GM23338 (cell line): Measurements from ENCODE around the gene SLC3A2. TPM values are rescaled to one million over a fixed set of nuclear protein-coding genes. Genes with fewer than 3 reads are reported as not detected.

Experiments used
- ATAC-seq: fragments of 200-7000 bp; cut with Tn5 transposase; 3 replicates; pipeline ENCODE4 v1.9.1; 2020
- DNase-seq: peaks from one replicate; pipeline ENCODE4 v3.0.0-alpha.2; 2015; ENCODE audit warnings: low spot score
- H2AFZ ChIP-seq: fragments of 200-600 bp; sonication (generic); 2 replicates; pipeline ENCODE4 v1.8.0; 2016; ENCODE audit warnings: antibody characterized with exemption, mild to moderate bottlenecking, moderate library complexity
- H3F3A ChIP-seq: fragments of 200-600 bp; sonication (generic); replicated peaks from 2 replicates; pipeline ENCODE4 v1.8.0; 2017; ENCODE audit warnings: antibody characterized with exemption, mixed run types, low read depth
- H3K27ac ChIP-seq: fragments of 200-600 bp; sonication (generic); 2 replicates; pipeline ENCODE4 v1.6.1; 2016; ENCODE audit warnings: low read depth
- H3K27me3 ChIP-seq: fragments of 200-600 bp; sonication (generic); 2 replicates; pipeline ENCODE4 v1.8.0; 2016; ENCODE audit warnings: mild to moderate bottlenecking, mixed run types, moderate library complexity; ENCODE audit not compliant: insufficient read depth
- H3K36me3 ChIP-seq: fragments of 200-600 bp; sonication (generic); 2 replicates; pipeline ENCODE4 v1.8.0; 2016; ENCODE audit warnings: mild to moderate bottlenecking; ENCODE audit not compliant: insufficient read depth
- H3K4me1 ChIP-seq: fragments of 200-600 bp; sonication (generic); 2 replicates; pipeline ENCODE4 v1.8.0; 2016; ENCODE audit warnings: mild to moderate bottlenecking, moderate library complexity; ENCODE audit not compliant: insufficient read depth
- H3K4me2 ChIP-seq: fragments of 200-600 bp; sonication (generic); 2 replicates; pipeline ENCODE4 v1.7.1; 2017; ENCODE audit warnings: mixed run types
- H3K4me3 ChIP-seq: fragments of 200-600 bp; sonication (generic); 2 replicates; pipeline ENCODE4 v1.6.1; 2016; ENCODE audit warnings: mixed run types
- H3K79me2 ChIP-seq: fragments of 200-600 bp; sonication (generic); replicated peaks from 2 replicates; pipeline ENCODE4 v1.8.0; 2017; ENCODE audit warnings: mild to moderate bottlenecking; ENCODE audit not compliant: insufficient read depth
- H3K9me2 ChIP-seq: fragments of 200-600 bp; sonication (generic); 2 replicates; pipeline ENCODE4 v1.8.0; 2017; ENCODE audit not compliant: insufficient read depth
- H4K20me1 ChIP-seq: fragments of 200-600 bp; sonication (generic); replicated peaks from 2 replicates; pipeline ENCODE4 v1.8.0; 2017; ENCODE audit warnings: mild to moderate bottlenecking; ENCODE audit not compliant: insufficient read depth
- H3K27ac Mint-ChIP-seq: 2 replicates; pipeline ENCODE4 v1.8.0; 2020; ENCODE audit warnings: inconsistent platforms, mild to moderate bottlenecking, moderate library complexity, mixed read lengths
- H3K27me3 Mint-ChIP-seq: 3 replicates; pipeline ENCODE4 v1.8.0; 2022; ENCODE audit warnings: low read depth, mild to moderate bottlenecking, moderate library complexity, mixed read lengths, inconsistent platforms; ENCODE audit not compliant: insufficient read depth, poor library complexity
- H3K36me3 Mint-ChIP-seq: 3 replicates; pipeline ENCODE4 v1.8.0; 2021; ENCODE audit warnings: low read depth, mild to moderate bottlenecking, inconsistent platforms, moderate library complexity, mixed read lengths
- H3K4me1 Mint-ChIP-seq: 3 replicates; pipeline ENCODE4 v1.8.0; 2020; ENCODE audit warnings: mild to moderate bottlenecking, inconsistent platforms, mixed read lengths
- H3K4me3 Mint-ChIP-seq: 3 replicates; pipeline ENCODE4 v1.8.0; 2021; ENCODE audit warnings: moderate library complexity, mild to moderate bottlenecking, inconsistent platforms, mixed read lengths
- H3K9me3 Mint-ChIP-seq: 3 replicates; pipeline ENCODE4 v1.8.0; 2020; ENCODE audit warnings: moderate library complexity, mild to moderate bottlenecking, inconsistent platforms, mixed read lengths
- CREB1 ChIP-seq: fragments of 250-450 bp; sonication (Bioruptor Pico); IDR thresholded peaks from 2 replicates; pipeline ENCODE4 v1.5.0; 2020; ENCODE audit warnings: low read depth, mild to moderate bottlenecking, moderate library complexity
- ETS1 ChIP-seq: IDR thresholded peaks from 2 replicates; pipeline ENCODE4 v1.6.1; 2016; ENCODE audit warnings: antibody characterized with exemption
- EZH2 ChIP-seq: fragments of 200-600 bp; sonication (generic); IDR thresholded peaks from one replicate; pipeline ENCODE4 v1.8.0; 2017; ENCODE audit warnings: antibody characterized with exemption, mild to moderate bottlenecking, low read depth; ENCODE audit not compliant: unreplicated experiment
- EZH2phosphoT487 ChIP-seq: fragments of 200-600 bp; sonication (generic); IDR thresholded peaks from one replicate; pipeline ENCODE4 v1.8.1; 2018; ENCODE audit warnings: antibody characterized with exemption; ENCODE audit not compliant: unreplicated experiment
- JUNB ChIP-seq: IDR thresholded peaks from one replicate; pipeline ENCODE4 v1.6.1; 2016; ENCODE audit warnings: antibody characterized with exemption; ENCODE audit not compliant: unreplicated experiment
- NANOG ChIP-seq: IDR thresholded peaks from 2 replicates; pipeline ENCODE4 v1.6.1; 2016; ENCODE audit warnings: antibody characterized with exemption, borderline replicate concordance
- POLR2AphosphoS5 ChIP-seq: IDR thresholded peaks from 2 replicates; pipeline ENCODE4 v1.6.1; 2016; ENCODE audit warnings: antibody characterized with exemption, low read depth
- STAT1 ChIP-seq: IDR thresholded peaks from one replicate; pipeline ENCODE4 v1.6.1; 2016; ENCODE audit warnings: antibody characterized with exemption; ENCODE audit not compliant: unreplicated experiment
- ZNF114 ChIP-seq: fragments of 250-450 bp; sonication (Bioruptor Pico); IDR thresholded peaks from 2 replicates; pipeline ENCODE4 v1.5.0; 2020; ENCODE audit warnings: mild to moderate bottlenecking, moderate library complexity
- ZNF331 ChIP-seq: fragments of 250-450 bp; sonication (Bioruptor Pico); IDR thresholded peaks from 2 replicates; pipeline ENCODE4 v1.5.0; 2020; ENCODE audit warnings: low read depth, mild to moderate bottlenecking, moderate library complexity
- polyA plus RNA-seq: library from polyadenylated mRNA; unstranded; fragments of >200 nt; fragmentation: Nextera tagmentation; extraction: Ambion mirVana; gene quantifications from 2 replicates; pipeline ENCODE4 v1.2.1, GENCODE V29; 2016
- total RNA-seq: library from RNA; depleted of rRNA; stranded (reverse); fragments of >200 nt; shearing (Covaris generic); gene quantifications from 2 replicates; pipeline ENCODE4 v1.2.3, GENCODE V29; 2014
- TF ChIP-seq, protein P1 (sequence below): fragments of 250-450 bp; sonication (Bioruptor Pico); IDR thresholded peaks from 2 replicates; pipeline ENCODE4 v1.5.0; 2020; ENCODE audit warnings: mild to moderate bottlenecking, moderate library complexity
- TF ChIP-seq, protein P2 (sequence below), 2 experiments: fragments of 200-600 bp in 1 of 2; sonication (generic) in 1 of 2; conservative IDR thresholded peaks; 2 replicates each; pipeline versions ENCODE4 v1.5.1 to v1.6.1; 2016 to 2017; ENCODE audit warnings: antibody characterized with exemption in 2 of 2, low read depth in 2 of 2, mild to moderate bottlenecking in 2 of 2, moderate library complexity in 1 of 2
- TF ChIP-seq, protein P3 (sequence below): IDR thresholded peaks from one replicate; pipeline ENCODE4 v1.6.1; 2018; ENCODE audit warnings: antibody characterized with exemption; ENCODE audit not compliant: unreplicated experiment

Gene SLC3A2
- total and polyA plus RNA-seq, 2 experiments from 2014 or later: 240 to 425 TPM

GRCh38 chr11:62854825-62855570, 25.7 kb upstream of the SLC3A2 start:
- Histone ChIP-seq H2AFZ (no peak overlapping the region), H3F3A (peaks cover 68% of the 10 kb centered on the region), H3K79me2 (peaks cover 74% of the 10 kb centered on the region), H3K4me1 (peaks cover 48% of the 10 kb centered on the region), H4K20me1 (peaks cover 37% of the 10 kb centered on the region), H3K27me3 (no peaks in the 10 kb centered on the region), H3K9me2 (no peaks in the 10 kb centered on the region), H3K36me3 (peaks cover 38% of the 10 kb centered on the region), H3K4me2 (peak overlapping the region; percentile 100), H3K27ac (peak overlapping the region; percentile 97), H3K4me3 (peak overlapping the region; percentile 100)
- Mint-ChIP-seq H3K27ac (peak overlapping the region; percentile 100), H3K4me1 (peaks cover 45% of the 10 kb centered on the region), H3K36me3 (peaks cover 89% of the 10 kb centered on the region), H3K4me3 (peak overlapping the region; percentile 98), H3K9me3 (peaks cover 19% of the 10 kb centered on the region), H3K27me3 (peaks cover 74% of the 10 kb centered on the region)
- DNase-seq (no peak), ATAC-seq (no peak)
- TF ChIP-seq, protein P1, sequence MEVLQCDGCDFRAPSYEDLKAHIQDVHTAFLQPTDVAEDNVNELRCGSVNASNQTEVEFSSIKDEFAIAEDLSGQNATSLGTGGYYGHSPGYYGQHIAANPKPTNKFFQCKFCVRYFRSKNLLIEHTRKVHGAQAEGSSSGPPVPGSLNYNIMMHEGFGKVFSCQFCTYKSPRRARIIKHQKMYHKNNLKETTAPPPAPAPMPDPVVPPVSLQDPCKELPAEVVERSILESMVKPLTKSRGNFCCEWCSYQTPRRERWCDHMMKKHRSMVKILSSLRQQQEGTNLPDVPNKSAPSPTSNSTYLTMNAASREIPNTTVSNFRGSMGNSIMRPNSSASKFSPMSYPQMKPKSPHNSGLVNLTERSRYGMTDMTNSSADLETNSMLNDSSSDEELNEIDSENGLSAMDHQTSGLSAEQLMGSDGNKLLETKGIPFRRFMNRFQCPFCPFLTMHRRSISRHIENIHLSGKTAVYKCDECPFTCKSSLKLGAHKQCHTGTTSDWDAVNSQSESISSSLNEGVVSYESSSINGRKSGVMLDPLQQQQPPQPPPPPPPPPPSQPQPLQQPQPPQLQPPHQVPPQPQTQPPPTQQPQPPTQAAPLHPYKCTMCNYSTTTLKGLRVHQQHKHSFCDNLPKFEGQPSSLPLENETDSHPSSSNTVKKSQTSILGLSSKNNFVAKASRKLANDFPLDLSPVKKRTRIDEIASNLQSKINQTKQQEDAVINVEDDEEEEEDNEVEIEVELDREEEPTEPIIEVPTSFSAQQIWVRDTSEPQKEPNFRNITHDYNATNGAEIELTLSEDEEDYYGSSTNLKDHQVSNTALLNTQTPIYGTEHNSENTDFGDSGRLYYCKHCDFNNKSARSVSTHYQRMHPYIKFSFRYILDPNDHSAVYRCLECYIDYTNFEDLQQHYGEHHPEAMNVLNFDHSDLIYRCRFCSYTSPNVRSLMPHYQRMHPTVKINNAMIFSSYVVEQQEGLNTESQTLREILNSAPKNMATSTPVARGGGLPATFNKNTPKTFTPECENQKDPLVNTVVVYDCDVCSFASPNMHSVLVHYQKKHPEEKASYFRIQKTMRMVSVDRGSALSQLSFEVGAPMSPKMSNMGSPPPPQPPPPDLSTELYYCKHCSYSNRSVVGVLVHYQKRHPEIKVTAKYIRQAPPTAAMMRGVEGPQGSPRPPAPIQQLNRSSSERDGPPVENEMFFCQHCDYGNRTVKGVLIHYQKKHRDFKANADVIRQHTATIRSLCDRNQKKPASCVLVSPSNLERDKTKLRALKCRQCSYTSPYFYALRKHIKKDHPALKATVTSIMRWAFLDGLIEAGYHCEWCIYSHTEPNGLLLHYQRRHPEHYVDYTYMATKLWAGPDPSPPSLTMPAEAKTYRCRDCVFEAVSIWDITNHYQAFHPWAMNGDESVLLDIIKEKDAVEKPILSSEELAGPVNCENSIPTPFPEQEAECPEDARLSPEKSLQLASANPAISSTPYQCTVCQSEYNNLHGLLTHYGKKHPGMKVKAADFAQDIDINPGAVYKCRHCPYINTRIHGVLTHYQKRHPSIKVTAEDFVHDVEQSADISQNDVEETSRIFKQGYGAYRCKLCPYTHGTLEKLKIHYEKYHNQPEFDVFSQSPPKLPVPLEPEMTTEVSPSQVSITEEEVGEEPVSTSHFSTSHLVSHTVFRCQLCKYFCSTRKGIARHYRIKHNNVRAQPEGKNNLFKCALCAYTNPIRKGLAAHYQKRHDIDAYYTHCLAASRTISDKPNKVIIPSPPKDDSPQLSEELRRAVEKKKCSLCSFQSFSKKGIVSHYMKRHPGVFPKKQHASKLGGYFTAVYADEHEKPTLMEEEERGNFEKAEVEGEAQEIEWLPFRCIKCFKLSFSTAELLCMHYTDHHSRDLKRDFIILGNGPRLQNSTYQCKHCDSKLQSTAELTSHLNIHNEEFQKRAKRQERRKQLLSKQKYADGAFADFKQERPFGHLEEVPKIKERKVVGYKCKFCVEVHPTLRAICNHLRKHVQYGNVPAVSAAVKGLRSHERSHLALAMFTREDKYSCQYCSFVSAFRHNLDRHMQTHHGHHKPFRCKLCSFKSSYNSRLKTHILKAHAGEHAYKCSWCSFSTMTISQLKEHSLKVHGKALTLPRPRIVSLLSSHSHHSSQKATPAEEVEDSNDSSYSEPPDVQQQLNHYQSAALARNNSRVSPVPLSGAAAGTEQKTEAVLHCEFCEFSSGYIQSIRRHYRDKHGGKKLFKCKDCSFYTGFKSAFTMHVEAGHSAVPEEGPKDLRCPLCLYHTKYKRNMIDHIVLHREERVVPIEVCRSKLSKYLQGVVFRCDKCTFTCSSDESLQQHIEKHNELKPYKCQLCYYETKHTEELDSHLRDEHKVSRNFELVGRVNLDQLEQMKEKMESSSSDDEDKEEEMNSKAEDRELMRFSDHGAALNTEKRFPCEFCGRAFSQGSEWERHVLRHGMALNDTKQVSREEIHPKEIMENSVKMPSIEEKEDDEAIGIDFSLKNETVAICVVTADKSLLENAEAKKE: no peak
- TF ChIP-seq EZH2 (no peak), STAT1 (no peak), CREB1 (CRISPR knock-in tag) (no peak), JUNB (no peak), ZNF331 (CRISPR knock-in tag) (no peak), ZNF114 (CRISPR knock-in tag) (no peak), POLR2AphosphoS5 (no peak), ETS1 (no peak), EZH2phosphoT487 (no peak), NANOG (no peak)
- TF ChIP-seq, protein P2, sequence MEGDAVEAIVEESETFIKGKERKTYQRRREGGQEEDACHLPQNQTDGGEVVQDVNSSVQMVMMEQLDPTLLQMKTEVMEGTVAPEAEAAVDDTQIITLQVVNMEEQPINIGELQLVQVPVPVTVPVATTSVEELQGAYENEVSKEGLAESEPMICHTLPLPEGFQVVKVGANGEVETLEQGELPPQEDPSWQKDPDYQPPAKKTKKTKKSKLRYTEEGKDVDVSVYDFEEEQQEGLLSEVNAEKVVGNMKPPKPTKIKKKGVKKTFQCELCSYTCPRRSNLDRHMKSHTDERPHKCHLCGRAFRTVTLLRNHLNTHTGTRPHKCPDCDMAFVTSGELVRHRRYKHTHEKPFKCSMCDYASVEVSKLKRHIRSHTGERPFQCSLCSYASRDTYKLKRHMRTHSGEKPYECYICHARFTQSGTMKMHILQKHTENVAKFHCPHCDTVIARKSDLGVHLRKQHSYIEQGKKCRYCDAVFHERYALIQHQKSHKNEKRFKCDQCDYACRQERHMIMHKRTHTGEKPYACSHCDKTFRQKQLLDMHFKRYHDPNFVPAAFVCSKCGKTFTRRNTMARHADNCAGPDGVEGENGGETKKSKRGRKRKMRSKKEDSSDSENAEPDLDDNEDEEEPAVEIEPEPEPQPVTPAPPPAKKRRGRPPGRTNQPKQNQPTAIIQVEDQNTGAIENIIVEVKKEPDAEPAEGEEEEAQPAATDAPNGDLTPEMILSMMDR (conservative IDR thresholded peaks at IDR 0.05; ENCODE audit: low read depth in 2 of 2): no peak
- TF ChIP-seq, protein P3, sequence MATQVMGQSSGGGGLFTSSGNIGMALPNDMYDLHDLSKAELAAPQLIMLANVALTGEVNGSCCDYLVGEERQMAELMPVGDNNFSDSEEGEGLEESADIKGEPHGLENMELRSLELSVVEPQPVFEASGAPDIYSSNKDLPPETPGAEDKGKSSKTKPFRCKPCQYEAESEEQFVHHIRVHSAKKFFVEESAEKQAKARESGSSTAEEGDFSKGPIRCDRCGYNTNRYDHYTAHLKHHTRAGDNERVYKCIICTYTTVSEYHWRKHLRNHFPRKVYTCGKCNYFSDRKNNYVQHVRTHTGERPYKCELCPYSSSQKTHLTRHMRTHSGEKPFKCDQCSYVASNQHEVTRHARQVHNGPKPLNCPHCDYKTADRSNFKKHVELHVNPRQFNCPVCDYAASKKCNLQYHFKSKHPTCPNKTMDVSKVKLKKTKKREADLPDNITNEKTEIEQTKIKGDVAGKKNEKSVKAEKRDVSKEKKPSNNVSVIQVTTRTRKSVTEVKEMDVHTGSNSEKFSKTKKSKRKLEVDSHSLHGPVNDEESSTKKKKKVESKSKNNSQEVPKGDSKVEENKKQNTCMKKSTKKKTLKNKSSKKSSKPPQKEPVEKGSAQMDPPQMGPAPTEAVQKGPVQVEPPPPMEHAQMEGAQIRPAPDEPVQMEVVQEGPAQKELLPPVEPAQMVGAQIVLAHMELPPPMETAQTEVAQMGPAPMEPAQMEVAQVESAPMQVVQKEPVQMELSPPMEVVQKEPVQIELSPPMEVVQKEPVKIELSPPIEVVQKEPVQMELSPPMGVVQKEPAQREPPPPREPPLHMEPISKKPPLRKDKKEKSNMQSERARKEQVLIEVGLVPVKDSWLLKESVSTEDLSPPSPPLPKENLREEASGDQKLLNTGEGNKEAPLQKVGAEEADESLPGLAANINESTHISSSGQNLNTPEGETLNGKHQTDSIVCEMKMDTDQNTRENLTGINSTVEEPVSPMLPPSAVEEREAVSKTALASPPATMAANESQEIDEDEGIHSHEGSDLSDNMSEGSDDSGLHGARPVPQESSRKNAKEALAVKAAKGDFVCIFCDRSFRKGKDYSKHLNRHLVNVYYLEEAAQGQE: no peak
